Activated T-cell treated with anti-CD3 and anti-CD28 coated beads for 48 hours (primary cell): ENCODE data around the gene VOPP1.
"Not testable (repeated sequence)": the region's sequence is repeated elsewhere in the genome, so short reads cannot be mapped to it uniquely, and the experiment has no call there.

Source experiments
- DNase-seq: peaks from one replicate; pipeline ENCODE4 v3.0.0-alpha.2; 2020; ENCODE audit warnings: low read depth

The VOPP1 gene

DNA sequence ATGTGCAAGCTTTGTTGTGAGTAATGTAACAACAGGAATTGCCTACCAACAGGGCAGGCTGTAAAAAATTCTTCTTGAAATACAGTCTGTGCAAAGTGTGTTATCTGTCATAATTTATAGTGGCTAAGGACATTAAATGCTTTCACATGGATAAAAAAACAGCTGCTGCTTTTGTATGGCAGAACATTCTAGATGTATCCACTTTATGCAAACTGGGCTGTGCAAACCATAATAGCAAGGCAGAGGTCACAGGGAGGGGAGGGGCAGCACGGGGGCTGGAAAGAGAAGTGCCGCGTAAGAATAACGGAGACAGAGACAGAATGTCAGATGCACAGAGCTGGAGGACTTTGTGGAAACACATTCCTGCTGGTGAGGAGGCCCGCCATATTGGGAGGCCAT, 86.1 kb downstream of the VOPP1 start:
- no peak for DNase-seq

DNA sequence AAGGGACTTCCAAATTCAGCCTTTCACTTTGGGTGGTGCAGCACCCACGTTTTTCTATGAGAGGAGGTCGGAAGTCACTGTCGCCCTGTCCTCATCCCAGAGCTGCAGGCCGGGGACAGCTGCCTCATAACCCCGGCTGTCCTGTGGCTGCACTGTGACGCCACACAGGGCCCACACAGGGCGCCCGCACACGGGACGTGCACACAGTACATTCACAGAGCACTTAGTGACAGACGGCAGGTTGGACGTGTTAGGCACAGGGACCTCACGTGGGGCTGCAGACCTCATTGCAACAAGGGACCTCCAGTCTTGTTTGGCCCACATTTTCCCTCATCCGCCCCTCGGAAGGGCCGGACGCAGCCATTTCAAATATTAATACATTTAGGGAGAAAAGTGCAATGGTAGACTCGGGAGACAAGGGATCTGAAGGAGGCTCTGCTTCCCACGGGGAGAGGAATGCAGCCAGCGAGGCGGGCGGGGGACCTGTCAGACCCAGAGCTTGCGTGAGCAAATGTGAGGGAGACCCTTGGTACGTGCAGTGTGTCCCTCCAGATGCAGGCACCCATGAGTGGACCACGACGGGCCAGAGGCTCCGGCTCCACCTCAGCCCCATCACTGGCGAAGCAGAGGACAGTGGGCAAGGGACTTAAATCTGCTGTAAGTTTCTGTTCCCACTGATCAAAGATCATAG, 86.7 kb downstream of the VOPP1 start:
- no peak for DNase-seq

DNA sequence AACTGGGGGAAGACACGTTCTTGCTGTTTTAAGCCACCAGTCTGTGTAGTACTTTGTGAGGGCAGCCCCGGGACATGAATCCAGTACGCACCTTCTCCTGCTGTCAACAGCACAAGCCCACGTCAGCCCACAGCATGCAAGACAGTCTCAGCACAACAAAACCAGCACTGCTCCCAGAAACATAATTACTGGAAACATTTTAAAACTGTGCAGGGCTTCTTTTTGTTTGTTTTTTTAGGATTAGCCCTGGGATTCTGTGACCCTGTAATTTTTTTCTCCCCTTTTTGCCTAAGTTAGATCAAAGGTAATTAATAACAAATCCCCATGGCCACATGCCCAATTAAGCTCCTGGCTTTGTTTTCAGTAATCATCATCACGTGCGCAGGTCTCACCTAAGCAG, 87.5 kb downstream of the VOPP1 start:
- DNase-seq, result no peak

DNA sequence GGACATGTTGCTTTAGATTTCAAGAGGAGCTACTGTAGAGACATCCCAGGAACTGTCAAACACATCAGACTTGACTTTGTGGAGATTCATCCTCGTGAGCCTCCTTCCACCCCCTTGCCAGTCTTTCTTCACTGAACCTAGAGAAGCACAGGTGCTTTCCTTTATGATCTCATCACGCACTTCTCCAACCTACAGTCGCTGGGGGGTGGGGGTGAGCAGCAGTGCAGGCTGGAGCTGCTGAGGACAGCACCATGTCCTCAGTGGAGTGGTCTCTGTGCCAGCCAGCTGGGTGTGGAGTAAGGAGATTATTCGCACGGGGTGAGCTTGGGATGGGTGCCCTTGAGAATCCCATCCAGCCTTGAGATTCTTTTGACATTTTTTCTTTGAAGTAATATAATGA, 88.1 kb downstream of the VOPP1 start:
- no peak for DNase-seq

- no peak for DNase-seq
Measured at GRCh38 chr7:55483046-55483445, 89.3 kb downstream of the VOPP1 start.

GRCh38 chr7:55481155-55481554, 91.1 kb downstream of the VOPP1 start:
- no peak for DNase-seq

DNA sequence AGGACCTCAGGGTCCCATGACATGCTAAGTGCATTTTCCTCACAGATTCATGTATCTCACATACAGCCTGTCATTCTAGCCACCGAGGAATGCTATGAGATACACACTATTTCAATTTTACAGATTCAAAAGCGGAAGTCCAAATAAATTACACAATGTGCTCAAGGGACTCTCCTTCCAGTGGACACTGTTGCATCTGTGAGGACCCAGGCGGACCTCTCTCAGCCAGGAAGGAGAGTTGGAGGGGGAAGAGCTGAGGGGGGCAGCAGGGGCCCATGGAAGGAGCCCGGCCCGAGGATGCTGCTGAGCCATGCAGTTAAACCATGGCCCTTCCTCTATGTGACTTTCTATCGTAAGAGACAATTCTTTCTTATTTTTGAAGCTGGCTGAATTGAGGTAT, 93.6 kb downstream of the VOPP1 start:
- DNase-seq, result no peak

DNA sequence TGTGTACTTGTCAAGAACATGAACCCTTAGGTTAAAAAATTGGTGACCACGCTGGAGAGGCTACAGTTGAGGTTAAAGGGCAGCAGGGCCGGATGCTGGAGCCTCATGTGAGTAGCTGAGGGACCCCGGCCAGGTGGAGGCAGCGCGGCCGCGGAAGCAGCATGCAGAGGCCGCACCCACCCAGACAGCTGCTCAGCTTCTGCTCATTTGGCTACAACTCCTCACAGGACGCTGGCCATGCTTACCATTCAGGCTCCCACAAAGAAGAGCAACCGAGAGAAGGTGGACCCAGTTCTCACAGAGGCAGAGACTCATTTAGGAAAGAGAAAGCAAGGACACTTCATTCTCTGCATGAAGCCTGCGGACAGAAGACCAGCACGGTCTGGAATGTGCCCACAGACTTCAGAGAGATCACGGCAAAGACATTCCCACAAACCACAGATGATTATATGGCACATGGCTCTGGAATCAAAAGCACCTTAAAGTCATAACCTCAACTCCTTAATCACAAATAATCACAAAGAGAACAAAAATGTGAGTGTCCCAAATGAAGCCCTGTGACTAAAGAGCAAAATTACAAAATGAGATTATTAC, 94.4 kb downstream of the VOPP1 start:
- DNase-seq, result no peak

- no peak for DNase-seq
Measured at GRCh38 chr7:55476852-55477780, 95.2 kb downstream of the VOPP1 start.

DNA sequence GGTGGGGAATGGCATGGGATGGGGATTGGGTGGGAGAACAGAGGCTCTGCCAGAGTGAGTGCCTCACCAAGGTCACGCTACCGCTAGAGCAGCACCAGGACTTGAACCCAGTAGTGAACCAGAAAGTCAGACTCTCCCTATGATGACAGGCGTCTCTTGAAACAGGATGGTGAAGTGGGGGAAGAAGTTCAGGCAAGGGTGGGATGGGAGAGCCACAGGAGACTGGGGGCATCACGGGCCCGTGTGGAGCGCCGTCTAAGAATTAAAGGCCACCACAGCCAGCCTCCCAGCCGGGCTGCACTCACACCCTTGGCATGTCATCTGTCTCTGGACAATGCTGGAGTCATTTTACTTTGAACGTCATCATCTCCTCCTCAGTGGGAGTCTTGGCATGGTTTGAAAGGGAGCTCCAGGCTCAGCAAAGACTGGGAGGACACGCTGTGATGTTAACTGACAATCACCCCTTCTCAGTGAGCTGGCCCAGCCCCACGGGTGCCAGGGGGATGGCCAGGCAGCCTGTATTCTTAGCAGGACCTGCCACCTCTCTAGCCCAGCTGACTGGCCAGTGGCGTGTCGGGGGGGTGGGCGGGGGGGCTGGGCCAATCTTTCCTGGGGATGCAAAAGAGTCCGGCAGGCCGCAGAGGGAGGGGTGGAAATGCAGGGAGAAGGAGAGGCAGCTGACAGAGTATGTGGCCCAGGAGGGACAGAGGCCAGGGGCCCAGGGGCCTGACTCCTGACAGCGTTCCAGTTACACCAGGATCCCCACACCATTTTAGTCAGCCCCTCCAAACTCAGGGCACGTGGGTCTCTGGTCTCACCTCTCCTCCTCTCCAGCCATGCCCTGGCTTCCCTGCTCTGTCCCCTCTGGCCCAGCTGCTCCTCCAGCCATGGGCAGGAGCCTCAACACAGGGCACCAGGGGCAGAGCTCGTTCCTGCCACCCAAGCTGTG, 96.2 kb downstream of the VOPP1 start:
- no peak for DNase-seq

- DNase-seq, result no peak
Measured at GRCh38 chr7:55474944-55475854, 97.1 kb downstream of the VOPP1 start.

GRCh38 chr7:55473932-55474331, 98.4 kb downstream of the VOPP1 start:
- no peak for DNase-seq

GRCh38 chr7:55472928-55473725, 99.2 kb downstream of the VOPP1 start:
- DNase-seq, result no peak

DNA sequence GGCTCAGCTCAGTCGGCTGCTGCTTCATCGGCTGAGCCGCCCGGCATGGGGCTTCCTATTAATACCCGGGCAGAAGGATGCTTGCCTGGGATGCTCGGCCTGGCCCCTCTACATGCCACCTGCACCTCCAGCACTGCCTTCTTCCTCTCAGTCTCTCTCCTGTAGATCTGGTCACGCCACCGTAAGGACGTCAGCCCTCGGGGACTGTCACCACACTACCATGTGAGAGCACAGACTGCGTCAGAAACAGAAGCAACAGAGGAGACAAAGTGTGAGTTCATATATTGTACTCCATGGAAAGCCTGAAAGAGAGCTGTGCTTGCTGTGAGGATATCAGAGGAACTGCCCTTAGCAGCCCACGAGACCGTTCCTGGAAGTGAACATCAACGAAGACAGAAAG, 99.9 kb downstream of the VOPP1 start:
- DNase-seq, result not testable (repeated sequence)

GRCh38 chr7:55471594-55471993, 100.7 kb downstream of the VOPP1 start:
- not testable (repeated sequence) for DNase-seq

- DNase-seq, result no peak
Measured at GRCh38 chr7:55470261-55470660, 102.0 kb downstream of the VOPP1 start.

DNA sequence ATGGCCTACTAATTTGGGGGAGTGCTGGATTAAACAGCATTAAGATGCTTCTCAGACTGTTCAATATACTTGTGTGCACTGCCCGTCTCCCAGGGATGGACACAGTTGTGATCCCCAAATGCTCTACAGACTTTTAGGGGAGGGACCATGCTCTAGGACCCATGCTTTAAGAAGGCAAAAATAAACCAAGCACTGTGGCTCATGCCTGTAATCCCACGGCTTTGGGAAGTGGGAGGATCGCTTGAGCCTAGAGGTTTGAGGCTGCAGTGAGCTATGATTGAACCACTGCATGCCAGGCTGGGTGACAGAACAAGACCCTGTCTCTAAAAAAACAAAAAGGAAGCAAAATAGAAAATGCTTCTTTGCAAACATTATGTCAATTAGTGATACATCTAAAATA, 102.6 kb downstream of the VOPP1 start:
- DNase-seq, result no peak

GRCh38 chr7:55469271-55469681, 103.0 kb downstream of the VOPP1 start:
- DNase-seq, result no peak

DNA sequence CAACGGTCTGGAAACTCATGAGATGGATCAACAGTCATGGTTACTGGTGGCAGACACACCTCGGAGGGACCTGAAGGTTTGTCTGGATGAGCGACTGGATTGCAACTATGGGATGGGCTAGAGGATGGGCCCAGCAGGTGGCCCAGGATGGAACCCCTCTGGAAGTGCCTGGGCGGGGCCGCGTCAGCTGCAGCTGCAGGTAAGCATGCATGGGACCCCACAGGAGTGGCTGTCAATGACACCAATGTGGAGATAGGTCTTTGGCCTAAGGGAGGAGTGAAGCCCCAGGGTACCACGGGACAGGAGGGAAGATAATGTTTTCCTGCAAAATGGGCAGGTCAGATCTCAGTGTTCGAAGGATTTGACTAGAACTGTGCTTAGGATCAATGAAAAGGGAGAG, 103.8 kb downstream of the VOPP1 start:
- DNase-seq, result no peak

DNA sequence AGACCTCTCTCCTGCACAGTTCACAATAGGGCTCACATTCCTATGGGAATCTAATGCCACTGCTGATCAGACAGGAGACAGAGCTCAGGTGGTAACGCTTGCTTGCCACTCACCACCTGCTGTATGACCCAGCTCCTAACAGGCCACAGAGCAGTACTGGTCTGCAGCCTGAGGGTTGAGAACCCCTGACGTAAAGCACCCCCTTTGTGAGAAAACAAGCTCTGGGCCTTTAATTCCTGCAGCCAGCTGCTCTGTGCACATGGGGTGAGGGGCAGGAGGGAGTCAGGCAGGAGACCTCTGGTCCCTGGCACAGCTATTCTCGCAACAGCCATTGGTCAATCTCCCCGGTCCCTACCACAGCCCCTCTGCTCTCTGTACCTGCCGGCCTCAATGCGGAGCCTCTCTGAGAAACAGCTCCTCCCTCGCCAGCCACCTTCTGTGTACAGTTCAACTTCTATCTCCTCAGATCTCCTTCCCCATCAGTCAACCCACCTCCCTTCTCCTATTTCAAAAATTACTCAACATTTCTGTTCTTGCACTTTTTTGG, 105.2 kb downstream of the VOPP1 start:
- no peak for DNase-seq
